Activated CD8-positive, alpha-beta T cell treated with anti-CD3 and anti-CD28 coated beads, Interleukin-2, amount 10 ng/mL, durations not matched to agents 7 days and 5 days (primary cell): ENCODE results near the gene NYAP1. TPM values are rescaled to one million over a fixed set of nuclear protein-coding genes. Genes with fewer than 3 reads are reported as not detected.

Experiments
- ATAC-seq: fragments of 150-1000 bp; cut with Tn5 transposase; one replicate; pipeline ENCODE4 v1.10.0; 2021; ENCODE audit warnings: moderate library complexity
- CTCF ChIA-PET: fragments of 350-600 bp; sonication (Branson Sonifier 250); formaldehyde crosslinking; loops from one replicate; lab custom pipeline; 2021; ENCODE audit warnings: antibody characterized with exemption; lab: Charles Lee
- POLR2A ChIA-PET: fragments of 350-600 bp; sonication (Branson Sonifier 250); formaldehyde crosslinking; loops from one replicate; lab custom pipeline; 2021; ENCODE audit warnings: antibody characterized with exemption; lab: Charles Lee
- DNase-seq: peaks from one replicate; pipeline ENCODE4 v3.0.0-alpha.2; 2020
- H3K27ac Mint-ChIP-seq: one replicate; pipeline ENCODE4 v1.8.0; 2021; ENCODE audit warnings: mild to moderate bottlenecking, mixed read lengths
- H3K27me3 Mint-ChIP-seq: one replicate; pipeline ENCODE4 v1.8.0; 2021; ENCODE audit warnings: low read depth, mixed read lengths
- H3K36me3 Mint-ChIP-seq: one replicate; pipeline ENCODE4 v1.8.0; 2021; ENCODE audit warnings: low read depth, mixed read lengths
- H3K4me1 Mint-ChIP-seq: one replicate; pipeline ENCODE4 v1.8.0; 2021; ENCODE audit warnings: low read depth, mixed read lengths
- H3K4me3 Mint-ChIP-seq: one replicate; pipeline ENCODE4 v1.8.0; 2021; ENCODE audit warnings: mild to moderate bottlenecking, mixed read lengths
- H3K9me3 Mint-ChIP-seq: one replicate; pipeline ENCODE4 v1.8.0; 2022; ENCODE audit warnings: mixed read lengths; ENCODE audit not compliant: insufficient read depth
- total RNA-seq, 2 experiments: library from RNA; stranded (reverse); gene quantifications; one replicate each; pipeline ENCODE4 v1.2.3, GENCODE V29; 2021

The NYAP1 gene
- total RNA-seq, 2 experiments from 2014 or later = 0.23 TPM; not detected in 1

DNA sequence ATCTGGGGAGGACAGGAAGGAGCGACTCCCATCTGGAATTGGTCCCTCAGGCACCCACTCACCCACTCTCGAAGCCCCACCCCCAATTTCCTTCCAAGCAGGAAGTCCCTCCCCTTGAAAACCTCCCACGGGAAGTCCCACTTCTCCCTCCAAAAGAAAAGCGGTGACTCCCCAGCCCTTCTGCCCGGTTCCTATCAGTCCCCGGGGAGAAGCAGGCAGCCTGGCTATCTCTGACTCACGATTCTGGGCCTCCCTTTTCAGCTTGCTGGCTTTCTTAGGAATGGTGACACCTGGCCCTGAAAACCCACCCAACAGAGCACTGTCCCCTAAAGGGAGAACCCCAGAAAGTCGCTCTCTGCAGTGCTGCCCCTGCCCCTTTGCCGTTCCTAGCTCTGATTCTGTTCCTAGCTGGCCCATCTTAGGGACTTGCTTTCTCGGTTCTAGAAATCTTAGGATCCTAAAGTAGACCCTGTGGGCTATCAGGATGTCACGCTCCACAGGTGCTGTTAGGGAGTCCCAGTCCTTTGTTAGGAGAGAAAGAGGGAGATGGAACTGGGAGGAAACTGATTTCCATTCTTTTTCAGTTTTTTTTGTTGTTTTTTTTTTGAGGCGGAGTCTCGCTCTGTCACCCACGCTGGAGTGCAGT, 10.8 kb upstream of the NYAP1 start:
- CTCF ChIA-PET = interaction anchor here (1.7 kb wide), 1 partner anchor 91 kb away, joined by 4 read pairs; no protein-coding TSS in a partner anchor
- Mint-ChIP-seq H3K36me3 (peaks cover 57% of the 10 kb centered on the region), H3K27me3 (no peaks in the 10 kb centered on the region), H3K4me1 (peaks cover 41% of the 10 kb centered on the region), H3K27ac (no peak overlapping the region), H3K4me3 (no peak overlapping the region), H3K9me3 (no peaks in the 10 kb centered on the region)
- POLR2A ChIA-PET = interaction anchor here (0.6 to 0.7 kb wide), 2 partner anchors 114 to 253 kb away, joined by 3 read pairs; no protein-coding TSS in a partner anchor
- no peak for ATAC-seq
- no peak for DNase-seq

DNA sequence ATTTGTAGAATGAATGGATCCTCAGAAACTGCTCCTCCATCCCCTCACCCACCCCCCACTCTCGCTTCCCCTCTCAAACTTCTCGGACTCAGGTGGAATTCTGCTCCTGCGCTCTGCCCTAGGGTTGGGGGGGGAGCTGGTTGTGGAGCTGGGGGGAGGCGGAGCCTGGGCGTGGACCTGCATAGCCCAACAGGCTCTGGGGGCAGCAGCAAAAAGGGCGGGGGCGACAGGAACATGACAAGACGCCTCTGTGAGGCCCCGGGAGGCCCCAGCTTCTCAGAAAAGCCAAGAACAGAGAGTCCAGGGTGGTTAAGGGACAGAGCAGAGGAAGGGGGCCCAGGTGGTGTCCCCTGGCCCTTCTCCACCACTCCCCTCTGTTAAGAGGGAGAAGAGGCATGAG, 8.2 kb upstream of the NYAP1 start:
- no peak for ATAC-seq
- Mint-ChIP-seq H3K27ac (peak overlapping the region; percentile 84), H3K4me3 (peak overlapping the region; percentile 98), H3K4me1 (peaks cover 44% of the 10 kb centered on the region), H3K27me3 (no peaks in the 10 kb centered on the region), H3K9me3 (no peaks in the 10 kb centered on the region), H3K36me3 (peaks cover 45% of the 10 kb centered on the region)
- peak; percentile 40 for DNase-seq
- POLR2A ChIA-PET = interaction anchor here (0.7 to 1.1 kb wide), 2 partner anchors 32 to 84 kb away, joined by 3 read pairs; no protein-coding TSS in a partner anchor
- CTCF ChIA-PET = interaction anchor here (0.8 to 4.9 kb wide), 3 partner anchors 18 to 113 kb away, joined by 3 to 29 read pairs (median 3); no protein-coding TSS in a partner anchor

GRCh38 chr7:100476101-100476780, 7.5 kb upstream of the NYAP1 start:
- Mint-ChIP-seq H3K27ac (peak overlapping the region; percentile 84), H3K36me3 (peaks cover 42% of the 10 kb centered on the region), H3K27me3 (no peaks in the 10 kb centered on the region), H3K9me3 (no peaks in the 10 kb centered on the region), H3K4me1 (peaks cover 44% of the 10 kb centered on the region), H3K4me3 (peak overlapping the region; percentile 98)
- ChIA-PET POLR2A (interaction anchor here (0.7 to 1.4 kb wide), 5 partner anchors 16 to 84 kb away, joined by 3 to 5 read pairs (median 3); no protein-coding TSS in a partner anchor), CTCF (interaction anchor here (0.7 to 4.9 kb wide), 10 partner anchors 16 to 216 kb away, joined by 3 to 29 read pairs (median 4); partner anchors contain the start of genes FBXO24, MOSPD3 and PPP1R35)
- ATAC-seq (no peak), DNase-seq (no peak)

- ChIA-PET POLR2A (interaction anchor here (0.7 to 2.5 kb wide), 9 partner anchors 17 to 109 kb away, joined by 3 to 12 read pairs (median 3); partner anchors contain the start of gene FBXO24), CTCF (interaction anchor here (0.7 to 4.9 kb wide), 13 partner anchors 17 to 375 kb away, joined by 3 to 29 read pairs (median 4); partner anchors contain the start of genes FBXO24, MOSPD3, PPP1R35 and SLC12A9)
- peak overlapping the region; percentile 98 for H3K4me3 Mint-ChIP-seq
- H3K27ac Mint-ChIP-seq = peak overlapping the region; percentile 67
- no peaks in the 10 kb centered on the region for H3K27me3 Mint-ChIP-seq
- H3K36me3 Mint-ChIP-seq = peaks cover 38% of the 10 kb centered on the region
- ATAC-seq (no peak), DNase-seq (peak; percentile 69)
- peaks cover 42% of the 10 kb centered on the region for H3K4me1 Mint-ChIP-seq
- no peaks in the 10 kb centered on the region for H3K9me3 Mint-ChIP-seq
Observed at GRCh38 chr7:100476903-100477870, 6.5 kb upstream of the NYAP1 start.

DNA sequence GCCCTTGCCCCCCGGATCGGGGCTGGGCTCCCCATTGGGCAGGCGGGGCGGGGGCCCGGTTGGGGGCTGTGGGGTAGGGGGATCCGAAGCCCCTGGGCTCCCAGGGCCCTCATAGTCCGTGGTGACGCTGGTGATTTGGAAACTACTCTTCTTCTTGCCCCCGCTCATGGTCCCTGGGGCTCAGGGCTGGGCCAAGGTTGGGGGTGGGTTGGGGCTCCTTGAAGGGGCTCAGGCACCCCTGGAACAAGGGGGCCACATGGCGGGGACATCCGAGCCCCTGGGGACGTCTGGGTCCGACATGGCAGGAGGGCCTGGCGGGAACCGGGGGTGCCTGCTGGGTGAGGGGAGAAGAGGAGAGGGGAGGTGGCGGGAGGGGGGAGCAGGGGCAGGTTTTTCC, 5.9 kb upstream of the NYAP1 start:
- Mint-ChIP-seq H3K4me1 (peaks cover 45% of the 10 kb centered on the region), H3K9me3 (no peaks in the 10 kb centered on the region), H3K27ac (peak overlapping the region; percentile 92), H3K27me3 (no peaks in the 10 kb centered on the region), H3K4me3 (peak overlapping the region; percentile 98), H3K36me3 (peaks cover 35% of the 10 kb centered on the region)
- peak; percentile 35 for DNase-seq
- ChIA-PET POLR2A (interaction anchor here (0.9 to 2.5 kb wide), 7 partner anchors 38 to 88 kb away, joined by 3 to 12 read pairs (median 3); no protein-coding TSS in a partner anchor), CTCF (interaction anchor here (1.0 to 4.9 kb wide), 9 partner anchors 18 to 374 kb away, joined by 3 to 29 read pairs (median 5); partner anchors contain the start of gene SLC12A9)
- ATAC-seq = no peak

DNA sequence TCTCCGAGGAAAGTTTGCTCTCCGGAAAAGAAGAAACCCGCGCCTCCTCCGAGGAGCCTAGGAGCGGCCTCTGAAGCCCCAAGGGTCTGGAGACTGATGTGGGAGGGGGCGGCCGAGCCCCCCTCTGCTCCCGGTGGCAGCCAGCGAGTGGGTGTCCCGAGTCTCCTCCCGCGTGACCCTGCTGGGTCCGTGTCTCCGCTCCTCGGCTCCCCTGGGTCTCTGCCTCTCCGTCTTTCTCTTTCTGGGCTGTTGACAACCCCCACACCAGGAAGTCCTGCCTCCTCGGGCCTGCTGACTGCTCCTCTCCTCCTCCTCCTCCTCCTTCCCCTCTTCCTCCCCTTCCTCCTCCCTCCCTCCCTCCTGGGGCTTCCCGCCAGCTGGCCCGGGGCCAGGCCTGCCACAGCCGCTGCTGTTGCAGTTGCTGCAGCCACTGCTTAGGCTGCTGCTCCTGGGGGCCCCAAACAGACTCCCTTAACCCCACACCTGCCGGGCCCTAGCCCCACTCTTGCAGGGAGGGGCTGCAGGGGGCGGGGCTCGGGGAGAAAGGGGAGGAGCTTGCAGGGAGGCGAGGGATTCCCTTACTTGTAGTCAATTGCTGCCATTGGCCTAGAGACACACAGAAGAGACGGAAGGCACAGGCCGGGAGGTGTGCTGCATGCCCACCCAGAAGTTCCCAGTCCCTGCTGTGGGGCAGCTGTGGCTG, 4.6 kb upstream of the NYAP1 start, which contains the start of gene TSC22D4:
Gene TSC22D4, minus strand, starts transcription at position 257 of the 703 bp plus-strand sequence. CDS start 1,176 bp downstream, outside the sequence.
- POLR2A ChIA-PET = interaction anchor here (0.7 to 2.5 kb wide), 7 partner anchors 36 to 370 kb away, joined by 3 to 12 read pairs (median 3); partner anchors contain the start of gene FBXO24
- CTCF ChIA-PET = interaction anchor here (0.7 to 4.9 kb wide), 7 partner anchors 9 to 226 kb away, joined by 3 to 29 read pairs (median 5); partner anchors contain the start of gene POP7

GRCh38 chr7:100481466-100481865, 2.3 kb upstream of the NYAP1 start:
- Mint-ChIP-seq H3K36me3 (peaks cover 9% of the 10 kb centered on the region), H3K4me3 (no peak overlapping the region), H3K9me3 (no peaks in the 10 kb centered on the region), H3K27ac (no peak overlapping the region), H3K27me3 (no peaks in the 10 kb centered on the region), H3K4me1 (peaks cover 19% of the 10 kb centered on the region)
- ChIA-PET CTCF (interaction anchor here (1.0 to 3.0 kb wide), 9 partner anchors 11 to 66 kb away, joined by 3 to 19 read pairs (median 6); no protein-coding TSS in a partner anchor), POLR2A (no interaction called here)
- no peak for DNase-seq
- ATAC-seq = no peak

More for the DNA sequence above, 4.6 kb upstream of the NYAP1 start, which contains the start of gene TSC22D4:
- peak within 1 kb of the TSS; percentile 98 for H3K4me3 Mint-ChIP-seq
- H3K4me1 Mint-ChIP-seq = peaks cover 37% of the 10 kb centered on the region
- no peaks in the 10 kb centered on the region for H3K27me3 Mint-ChIP-seq
- H3K36me3 Mint-ChIP-seq = peaks cover 28% of the 10 kb centered on the region
- no peaks in the 10 kb centered on the region for H3K9me3 Mint-ChIP-seq
- DNase-seq (peak; percentile 95), ATAC-seq (peak; percentile 84)
- H3K27ac Mint-ChIP-seq = peak within 1 kb of the TSS; percentile 92

- Mint-ChIP-seq H3K9me3 (no peaks in the 10 kb centered on the region), H3K36me3 (no peaks in the 10 kb centered on the region), H3K4me3 (peak overlapping the region; percentile 84), H3K27me3 (no peaks in the 10 kb centered on the region), H3K4me1 (peaks cover 14% of the 10 kb centered on the region), H3K27ac (no peak overlapping the region)
- no peak for DNase-seq
- ChIA-PET CTCF (interaction anchor here (0.6 to 2.2 kb wide), 30 partner anchors 11 to 292 kb away, joined by 3 to 19 read pairs (median 5); partner anchors contain the start of genes AGFG2, FBXO24 and LRCH4), POLR2A (no interaction called here)
- no peak for ATAC-seq
Observed at GRCh38 chr7:100482728-100483089, 1.0 kb upstream of the NYAP1 start.

DNA sequence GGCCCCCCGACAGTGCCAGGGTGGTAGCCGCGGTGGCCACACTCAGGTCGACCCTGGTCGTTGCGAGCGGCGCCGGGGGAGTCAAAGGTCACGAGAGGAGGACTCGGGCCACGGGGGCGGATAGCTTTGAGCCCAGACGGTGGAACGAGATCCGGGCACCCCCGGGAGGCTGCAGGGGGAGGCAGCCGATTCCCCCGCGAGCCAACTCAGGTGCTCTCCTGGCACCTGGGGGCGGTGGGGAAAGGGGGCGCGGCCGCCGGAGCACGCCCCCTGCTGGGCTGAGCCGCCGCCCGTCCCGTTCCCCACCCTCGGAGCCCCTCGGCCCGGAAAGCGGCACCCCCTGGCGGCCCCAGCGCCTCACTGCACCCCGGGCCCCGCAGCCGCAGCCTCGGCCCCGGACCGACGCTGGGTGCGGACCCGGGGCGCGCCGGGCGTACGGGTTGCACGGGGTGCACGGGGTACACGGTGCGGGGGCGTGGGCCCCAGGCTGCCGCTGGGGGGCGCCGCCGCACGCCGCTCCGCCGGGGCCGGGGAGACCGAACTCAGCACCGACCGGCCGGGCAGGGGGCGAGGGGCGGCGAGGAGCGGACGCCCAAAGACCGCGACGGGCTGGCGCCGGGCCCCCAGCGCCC, 521 bp upstream of the NYAP1 start:
- Mint-ChIP-seq H3K9me3 (no peaks in the 10 kb centered on the region), H3K27me3 (no peaks in the 10 kb centered on the region), H3K36me3 (no peaks in the 10 kb centered on the region), H3K4me3 (peak overlapping the region; percentile 84), H3K27ac (no peak overlapping the region), H3K4me1 (peaks cover 14% of the 10 kb centered on the region)
- POLR2A ChIA-PET = no interaction called here
- ATAC-seq (peak; percentile 52), DNase-seq (peak; percentile 83)
- CTCF ChIA-PET = interaction anchor here (0.6 to 2.2 kb wide), 29 partner anchors 10 to 293 kb away, joined by 3 to 19 read pairs (median 5); partner anchors contain the start of genes AGFG2, FBXO24 and LRCH4
